ENCODE data around the gene BMPR1B. TPM values are rescaled to one million over a fixed set of nuclear protein-coding genes. Genes with fewer than 3 reads are reported as not detected.

The BMPR1B gene
- total and polyA plus RNA-seq, 2 of the 8 experiments (the other 6 are each of a cell fraction or from before 2014, with no cell fraction given), result 0.14 to 1.1 TPM

GRCh38 chr4:95198961-95199360, 441.2 kb downstream of the BMPR1B start:
- H2BK15ac ChIP-seq (ENCODE audit: low read length), result no peak overlapping the region
- H3K27ac ChIP-seq (ENCODE audit: low read depth, low read length), result no peak overlapping the region
- no peaks in the 10 kb centered on the region for H4K20me1 ChIP-seq (replicated peaks in 1 of 2; ENCODE audit: control insufficient read depth in 1 of 2, insufficient read depth in 2 of 2, low read length in 2 of 2)
- no peak overlapping the region for H3K4me3 ChIP-seq (ENCODE audit: extremely low read depth in 1 of 4, insufficient read depth in 2 of 4, low read depth in 3 of 4, low read length in 4 of 4)
- H3K4ac ChIP-seq (replicated peaks; ENCODE audit: insufficient read length, low read depth, low read length), result no peak overlapping the region
- no peaks in the 10 kb centered on the region for H3K9me3 ChIP-seq (ENCODE audit: insufficient read depth in 2 of 2, low read depth in 1 of 2, low read length in 1 of 2)
- no peak overlapping the region for H2BK12ac ChIP-seq (ENCODE audit: low read depth, low read length)
- FAIRE-seq (no peak), DNase-seq (ENCODE audit: low read depth in 1 of 2, low spot score in 2 of 2) (no peak)
- H3K4me2 ChIP-seq (ENCODE audit: insufficient read depth in 1 of 2, low read depth in 2 of 2, low read length in 2 of 2), result no peak overlapping the region
- no peak overlapping the region for H3K14ac ChIP-seq (ENCODE audit: insufficient read length)
- H3K79me2 ChIP-seq (ENCODE audit: control insufficient read depth in 1 of 2, insufficient read depth in 2 of 2, low read length in 2 of 2), result no peaks in the 10 kb centered on the region
- H3K56ac ChIP-seq (replicated peaks; ENCODE audit: insufficient read length, low read depth, low read length), result no peak overlapping the region
- H3K23me2 ChIP-seq (ENCODE audit: low read depth, low read length), result no peaks in the 10 kb centered on the region
- no peaks in the 10 kb centered on the region for H3K27me3 ChIP-seq (replicated peaks in 1 of 4; ENCODE audit: control insufficient read depth in 3 of 4, extremely low read depth in 1 of 4, insufficient read depth in 3 of 4, low read length in 3 of 4)
- no peak overlapping the region for H2BK5ac ChIP-seq (ENCODE audit: low read depth, low read length)
- H2BK20ac ChIP-seq (ENCODE audit: low read length), result no peak overlapping the region
- H3K4me1 ChIP-seq (replicated peaks in 1 of 4; ENCODE audit: control insufficient read depth in 3 of 4, insufficient read depth in 4 of 4, low read length in 3 of 4), result no peaks in the 10 kb centered on the region
- H3K79me1 ChIP-seq (ENCODE audit: low read depth, low read length), result no peaks in the 10 kb centered on the region
- WGBS, 2 experiments (ENCODE audit: extremely low coverage in 1 of 2, insufficient coverage in 1 of 2, insufficient read length in 1 of 2, insufficient replicate concordance in 2 of 2, low coverage in 1 of 2, low lambda C conversion rate in 2 of 2, missing lambda C conversion rate in 1 of 2), result 95% methylated on average over 7 of the region's 7 CpGs; no CpG with 5 or more reads in 1 of the 2 experiments
- no peak overlapping the region for H3K18ac ChIP-seq (ENCODE audit: extremely low read depth, low read length)
- ChIA-PET POLR2A (ENCODE audit: partially characterized antibody) (no interaction called here), CTCF (ENCODE audit: partially characterized antibody) (interaction anchor here (1.0 to 1.4 kb wide), 2 partner anchors 9 to 17 kb away, joined by 3 to 6 read pairs; no protein-coding TSS in a partner anchor)
- no peak overlapping the region for H4K8ac ChIP-seq (ENCODE audit: extremely low read depth, insufficient read depth, low read length)
- no peak overlapping the region for H3K23ac ChIP-seq (ENCODE audit: insufficient read length)
- H2AK5ac ChIP-seq (ENCODE audit: low read depth, low read length), result no peak overlapping the region
- no peaks in the 10 kb centered on the region for H3K36me3 ChIP-seq (ENCODE audit: control insufficient read depth in 2 of 4, insufficient read depth in 4 of 4, low read length in 3 of 4)
- H3K9ac ChIP-seq (replicated peaks in 1 of 4; ENCODE audit: extremely low read depth in 1 of 4, low read depth in 3 of 4, low read length in 3 of 4), result no peak overlapping the region
- no peak overlapping the region for H2AFZ ChIP-seq (ENCODE audit: low read length)
- H4K5ac ChIP-seq (ENCODE audit: insufficient read length, low read depth, low read length), result no peak overlapping the region
- H4K91ac ChIP-seq (replicated peaks; ENCODE audit: insufficient read length, low read length), result no peak overlapping the region
- no peak overlapping the region for H2BK120ac ChIP-seq (replicated peaks; ENCODE audit: low read depth, low read length)
- TF ChIP-seq TAF1 (IDR thresholded peaks at IDR 0.05; ENCODE audit: low read depth, low read length) (no peak), PHF8 (conservative IDR thresholded peaks at IDR 0.05; ENCODE audit: low read depth, low read length) (no peak), ASH2L (IDR thresholded peaks at IDR 0.05; ENCODE audit: low read length) (no peak), KDM4A (IDR thresholded peaks at IDR 0.05; ENCODE audit: low read depth, low read length, severe bottlenecking) (no peak), CTBP2 (IDR thresholded peaks at IDR 0.05; ENCODE audit: borderline replicate concordance, insufficient read depth, insufficient read length, low read length) (no peak), SAP30 (IDR thresholded peaks at IDR 0.05; ENCODE audit: insufficient read depth, insufficient replicate concordance, low read length) (no peak), FOSL1 (IDR thresholded peaks at IDR 0.05; ENCODE audit: insufficient read depth, low read depth, low read length) (no peak), JUN (IDR thresholded peaks at IDR 0.05; ENCODE audit: low read depth, low read length) (no peak), GABPA (IDR thresholded peaks at IDR 0.05; ENCODE audit: borderline replicate concordance, insufficient read depth, low read length) (no peak), MAX (IDR thresholded peaks at IDR 0.05) (no peak), KDM5A (IDR thresholded peaks at IDR 0.05; ENCODE audit: low read length) (no peak), ZNF274 (IDR thresholded peaks at IDR 0.05; ENCODE audit: borderline replicate concordance, extremely low read depth, low read length) (no peak), TEAD4 (IDR thresholded peaks at IDR 0.05; ENCODE audit: low read depth, low read length) (no peak), BRCA1 (IDR thresholded peaks at IDR 0.05; ENCODE audit: low read depth, low read length) (no peak), SP2 (IDR thresholded peaks at IDR 0.05; ENCODE audit: low read length) (no peak)

Data from H1 (cell line).